ENCODE results near the gene ZKSCAN5. TPM values are rescaled to one million over a fixed set of nuclear protein-coding genes. Genes with fewer than 3 reads are reported as not detected.

Gene ZKSCAN5
- total RNA-seq = 10 to 100 TPM; 11.2 to 11.8 TPM

DNA sequence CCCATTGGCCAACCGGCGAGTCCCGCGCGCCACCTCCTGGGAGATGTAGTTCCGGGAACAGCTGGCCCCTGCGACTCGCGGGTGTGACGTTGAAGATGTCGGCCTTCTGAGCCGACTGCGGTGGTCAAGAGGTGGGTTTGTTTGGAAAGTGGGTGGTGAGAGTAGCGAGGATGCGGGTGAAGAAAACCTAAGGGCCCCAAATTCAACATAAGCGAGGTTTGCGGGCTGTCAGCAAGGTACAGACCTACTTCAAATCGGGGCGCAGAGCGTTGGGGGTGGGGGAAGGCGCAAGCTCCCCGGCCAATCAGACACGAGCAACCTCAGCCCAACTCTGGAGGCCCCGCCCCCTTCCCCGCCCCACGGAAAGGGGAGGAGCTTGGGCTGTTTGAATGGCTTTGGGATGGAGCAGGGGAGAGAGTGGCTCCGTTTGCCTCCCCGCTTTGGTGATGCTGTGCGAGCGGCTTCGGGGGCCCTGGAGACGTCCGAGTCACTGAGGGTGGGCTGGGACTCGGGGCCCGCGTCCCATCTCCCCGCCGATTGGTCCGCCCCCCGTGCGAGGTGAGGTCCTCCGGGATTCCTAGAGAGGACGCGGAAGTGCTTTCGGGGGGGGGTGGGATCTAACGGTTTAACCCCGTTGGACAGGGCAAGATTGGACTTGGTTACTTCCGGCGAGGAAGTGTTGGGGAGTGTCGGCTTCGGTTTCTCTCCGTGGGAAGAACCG lies at the start of gene ZKSCAN5:
Gene ZKSCAN5 (plus strand): TSS at position 60 of the 721 bp plus-strand sequence. CDS start 1,383 bp downstream, outside the sequence.

DNA sequence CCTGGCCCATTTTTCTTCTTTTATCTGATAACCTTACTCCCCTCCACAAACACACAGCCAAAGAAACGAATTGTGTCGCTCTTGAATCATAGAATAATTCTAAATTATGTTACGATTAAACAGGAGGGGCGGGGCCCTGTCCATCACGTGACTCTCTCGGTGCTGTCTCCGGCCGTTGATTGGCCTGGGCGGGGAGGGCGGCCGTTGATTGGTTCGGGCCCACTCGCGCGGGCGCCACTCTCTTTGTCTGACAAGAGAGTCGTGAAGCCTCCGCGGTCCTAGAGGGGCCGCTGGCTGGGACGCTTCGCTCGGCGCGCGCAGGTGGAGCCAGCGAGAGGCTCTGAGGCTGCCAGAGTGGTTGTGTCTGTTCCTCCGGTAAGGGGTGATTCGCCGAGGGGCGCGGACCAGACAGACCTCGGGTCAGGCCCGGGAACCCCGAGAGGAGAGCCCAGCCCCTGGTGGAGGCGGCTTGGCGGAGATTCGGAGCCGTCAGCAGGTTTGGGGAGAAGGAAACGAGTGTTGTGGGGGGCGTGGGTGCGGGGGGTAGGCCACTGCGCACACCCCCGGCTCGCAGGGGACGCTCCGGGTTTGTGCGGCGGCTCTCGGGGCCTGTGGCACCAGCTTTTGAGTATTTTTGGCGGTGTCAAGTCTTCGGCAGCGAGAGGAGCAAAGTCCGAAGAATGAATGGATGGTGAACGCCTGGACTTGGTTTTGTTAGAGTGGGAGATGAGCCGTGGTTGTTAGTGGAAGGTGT lies 31.7 kb upstream of the ZKSCAN5 start, which contains the start of gene ZNF789:
Gene ZNF789 (plus strand): TSS at position 330 of the 754 bp plus-strand sequence. CDS start 3,567 bp downstream, outside the sequence.

DNA sequence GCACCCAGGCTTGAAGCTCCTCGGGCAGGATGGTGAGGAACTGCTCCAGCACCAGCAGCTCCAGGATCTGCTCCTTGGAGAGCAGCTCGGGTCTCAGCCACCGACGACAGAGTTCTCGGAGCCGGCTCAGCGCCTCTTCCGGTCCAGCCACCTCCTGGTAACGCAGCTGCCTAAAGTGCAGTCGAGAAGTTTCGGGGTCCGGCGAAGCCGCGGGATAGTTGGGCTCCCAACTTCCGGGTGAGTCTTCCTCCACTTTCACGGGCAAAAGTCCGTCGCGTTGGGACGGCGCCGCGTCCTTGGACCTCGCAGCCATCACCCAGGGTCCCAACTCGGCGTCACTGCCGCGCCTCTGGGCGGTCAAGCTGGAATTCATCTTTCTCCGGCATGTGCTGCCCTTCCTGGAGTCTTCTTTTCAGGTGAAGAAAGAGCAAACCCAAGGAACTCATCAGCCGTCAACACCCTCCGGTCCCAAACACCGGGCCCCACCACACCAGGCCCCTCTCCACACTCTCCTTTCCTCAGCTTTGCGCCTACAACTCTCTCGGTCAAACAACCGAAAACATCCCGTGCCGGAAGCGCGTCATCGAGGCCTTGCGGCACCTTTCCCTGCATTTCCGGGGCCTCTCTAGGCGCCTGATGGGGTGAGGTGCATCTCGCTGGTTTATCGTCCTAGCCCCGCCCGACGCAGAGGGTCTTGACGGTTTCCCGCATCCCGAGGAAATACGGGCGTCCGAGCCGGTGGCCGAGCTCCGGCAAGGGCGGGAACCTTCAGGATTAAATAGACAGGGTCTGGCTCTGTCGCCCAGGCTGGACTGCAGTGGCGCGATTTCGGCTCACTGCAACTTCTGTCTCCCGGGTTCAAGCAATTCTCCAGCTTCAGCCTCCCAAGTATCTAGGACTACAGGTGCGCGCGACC lies 4.5 kb upstream of the ZKSCAN5 start, which contains the start of gene ZNF394:
Gene ZNF394 (minus strand): TSS at position 561 of the 916 bp plus-strand sequence. CDS start 188 bp downstream, at position 373.

DNA sequence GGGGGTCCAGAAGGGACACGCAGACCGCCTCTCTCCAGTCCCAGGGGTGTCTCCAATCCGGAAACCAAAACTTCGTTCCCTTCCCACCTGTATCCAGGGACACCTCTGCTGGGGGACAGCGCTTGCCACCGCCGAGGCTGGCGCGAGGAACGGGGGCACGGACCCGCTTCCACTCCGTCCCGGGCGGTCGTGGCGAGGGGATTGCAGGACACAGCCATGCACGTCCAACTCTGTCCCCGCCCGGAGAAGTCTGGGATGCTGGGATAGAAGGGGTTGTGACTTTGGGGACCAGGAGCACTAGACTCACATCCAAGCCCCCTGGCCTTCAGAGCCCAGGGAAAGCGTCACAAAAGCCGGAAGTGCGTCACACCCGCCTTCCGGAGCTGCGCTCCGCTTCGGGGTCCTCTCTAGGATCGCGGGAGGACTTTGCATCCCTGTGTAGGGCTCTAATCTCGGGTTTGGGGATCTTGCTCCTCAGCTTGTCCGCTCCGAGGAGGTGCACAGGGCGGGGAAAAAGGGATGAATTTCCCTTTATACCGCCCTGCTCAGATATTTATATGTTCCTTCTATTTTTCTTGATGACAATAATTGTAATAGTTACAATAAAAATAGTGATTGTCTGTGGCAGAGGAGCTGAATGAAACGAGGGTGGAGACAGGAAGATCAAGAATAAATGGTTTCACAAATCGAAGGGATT lies 47.5 kb downstream of the ZKSCAN5 start, which contains the start of gene FAM200A:
Gene FAM200A (minus strand): TSS at position 348 of the 697 bp plus-strand sequence. CDS start 3,707 bp downstream, outside the sequence.

DNA sequence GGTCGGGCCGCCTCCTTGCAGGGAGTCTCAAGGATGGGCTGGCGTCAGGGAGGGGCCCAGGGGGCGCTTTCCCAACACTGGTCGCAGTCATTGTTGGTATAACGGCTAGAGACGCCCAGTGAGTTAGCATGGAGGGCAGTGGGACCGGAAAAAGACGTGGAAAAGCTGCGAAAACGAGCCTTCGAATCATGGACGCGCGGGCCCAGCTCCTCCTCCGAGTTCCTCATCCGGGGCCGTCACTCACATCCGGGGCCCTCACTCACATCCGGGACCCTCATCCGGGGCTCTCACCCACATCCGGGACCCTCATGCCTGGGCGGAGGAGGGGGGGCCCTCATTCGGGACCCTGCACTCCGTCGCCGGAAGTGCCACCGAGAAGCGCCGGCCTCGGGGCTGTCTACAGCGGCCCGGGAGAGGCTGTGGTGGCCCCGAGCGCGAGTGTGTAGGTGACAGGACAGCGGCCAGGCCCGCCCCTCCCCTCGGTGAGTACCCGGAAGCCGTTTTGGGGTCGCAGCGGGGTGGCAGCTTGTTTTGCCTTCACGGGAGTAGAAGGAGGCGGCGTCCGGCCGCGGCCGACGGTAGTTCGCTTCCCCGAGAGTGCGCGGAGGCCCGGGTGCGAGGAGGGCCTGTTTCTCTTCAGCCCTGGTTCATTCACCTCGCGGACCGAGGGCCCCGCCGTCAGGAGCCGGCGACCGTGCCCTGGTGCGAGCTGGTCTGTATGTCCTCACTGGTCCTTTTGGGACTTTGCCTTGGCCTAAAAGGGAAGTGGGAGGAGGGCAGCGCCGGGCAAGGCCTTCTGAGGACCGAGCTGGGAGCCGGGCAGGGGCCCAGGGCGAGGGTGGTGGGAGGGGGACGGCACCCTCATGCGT lies 54.1 kb downstream of the ZKSCAN5 start, which contains the start of gene ZNF655:
Gene ZNF655 (plus strand): TSS at position 337 of the 869 bp plus-strand sequence. CDS start 1,918 bp downstream, outside the sequence.

Other genes starting within 250 kb of the ZKSCAN5 start
- not detected for gene MYH16, start 231.8 kb upstream of the ZKSCAN5 start, total RNA-seq
- 10 to 100 TPM; 44.8 to 48.3 TPM for gene ARPC1A, start 178.8 kb upstream of the ZKSCAN5 start, total RNA-seq
- gene ARPC1B, start 129.9 kb upstream of the ZKSCAN5 start, total RNA-seq = 100 to 1,000 TPM; 348 to 354 TPM
- 10 to 100 TPM; 85.6 to 94.1 TPM for gene PDAP1, start 96.1 kb upstream of the ZKSCAN5 start, total RNA-seq
- gene BUD31, start 95.7 kb upstream of the ZKSCAN5 start, total RNA-seq = 10 to 100 TPM; 77.8 to 79.3 TPM
- gene PTCD1, start 65.9 kb upstream of the ZKSCAN5 start, total RNA-seq = 10 to 100 TPM in 1 of 2 experiments, 1 to 10 TPM in 1; 9.7 to 10.0 TPM
- gene CPSF4, start 65.7 kb upstream of the ZKSCAN5 start, total RNA-seq = 10 to 100 TPM; 61.2 to 63.5 TPM
- gene ATP5MF, start 38.5 kb upstream of the ZKSCAN5 start, total RNA-seq = 100 to 1,000 TPM; 340 to 354 TPM
- 10 to 100 TPM; 23.8 to 26.8 TPM for gene ZNF789, start 31.8 kb upstream of the ZKSCAN5 start, total RNA-seq
- 10 to 100 TPM; 61.2 to 64.8 TPM for gene ZNF394, start 4.4 kb upstream of the ZKSCAN5 start, total RNA-seq
- 1 to 10 TPM; 5.2 to 5.8 TPM for gene FAM200A, start 47.5 kb downstream of the ZKSCAN5 start, total RNA-seq
- gene ZNF655, start 54.0 kb downstream of the ZKSCAN5 start, total RNA-seq = 100 to 1,000 TPM; 109 to 111 TPM
- gene TMEM225B, start 93.6 kb downstream of the ZKSCAN5 start, total RNA-seq = 1 to 10 TPM in 1 of 2 experiments, under 1 TPM in 1; 0.65 to 1.3 TPM
- gene ZSCAN25, start 112.3 kb downstream of the ZKSCAN5 start, total RNA-seq = 10 to 100 TPM; 31.2 to 33.8 TPM
- not detected for gene CYP3A5, start 175.3 kb downstream of the ZKSCAN5 start, total RNA-seq
- not detected for gene CYP3A7, start 230.5 kb downstream of the ZKSCAN5 start, total RNA-seq